Activated T-cell treated with anti-CD3 and anti-CD28 coated beads, Interleukin-2, amount 50 U/mL, for 48 hours (primary cell): ENCODE measurements around the gene TMEM222.
A peak's percentile ranks its signal among the peaks of the same experiment; 100 is the strongest.

Experiments
- DNase-seq, 2 experiments: peaks; one replicate each; pipeline ENCODE4 v3.0.0-alpha.2; 2020

Gene TMEM222

DNA sequence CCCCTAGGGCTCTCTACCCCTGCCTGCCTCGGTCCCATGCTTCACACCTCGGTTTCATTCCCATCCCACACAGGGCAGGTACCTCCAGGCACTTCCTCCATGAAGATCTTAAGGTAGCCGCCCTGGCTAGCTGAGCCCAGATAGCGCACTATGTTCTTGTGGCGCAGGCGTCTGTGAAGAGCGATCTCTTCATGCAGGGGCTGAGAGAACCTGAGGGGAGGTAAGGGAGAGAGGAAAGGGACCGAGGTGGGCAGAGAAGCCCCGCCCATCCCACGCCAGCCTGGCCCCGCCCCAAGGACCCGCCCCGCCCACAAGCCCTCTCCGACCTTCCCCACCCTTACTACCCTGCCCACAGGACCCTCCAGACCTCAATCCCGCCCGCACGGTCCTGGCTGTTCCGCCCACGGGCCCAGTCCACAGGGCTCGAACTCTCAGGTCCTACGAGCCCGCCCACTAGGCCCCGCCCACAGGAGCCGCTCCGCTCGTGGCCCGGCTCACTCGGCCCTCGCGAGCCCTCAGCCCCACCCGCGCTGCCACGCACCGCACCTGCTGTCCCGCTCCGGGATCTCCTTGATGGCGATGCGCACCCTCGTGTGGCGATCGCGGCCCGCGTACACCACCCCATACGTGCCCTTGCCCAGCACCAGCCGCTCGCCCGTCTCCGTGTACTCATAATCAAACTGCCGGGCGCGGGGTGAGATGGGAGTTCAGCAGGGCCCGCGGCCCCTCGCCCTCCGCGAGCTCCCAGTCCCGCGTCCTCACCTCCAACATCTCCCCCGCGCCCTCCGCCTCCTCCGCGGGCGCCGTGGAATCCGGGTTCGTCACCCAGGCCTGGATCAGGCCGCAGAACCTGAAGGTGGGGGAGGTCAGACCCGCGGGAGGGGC, 38.4 kb downstream of the TMEM222 start:
- peak; percentile 57 to 64 for DNase-seq

DNA sequence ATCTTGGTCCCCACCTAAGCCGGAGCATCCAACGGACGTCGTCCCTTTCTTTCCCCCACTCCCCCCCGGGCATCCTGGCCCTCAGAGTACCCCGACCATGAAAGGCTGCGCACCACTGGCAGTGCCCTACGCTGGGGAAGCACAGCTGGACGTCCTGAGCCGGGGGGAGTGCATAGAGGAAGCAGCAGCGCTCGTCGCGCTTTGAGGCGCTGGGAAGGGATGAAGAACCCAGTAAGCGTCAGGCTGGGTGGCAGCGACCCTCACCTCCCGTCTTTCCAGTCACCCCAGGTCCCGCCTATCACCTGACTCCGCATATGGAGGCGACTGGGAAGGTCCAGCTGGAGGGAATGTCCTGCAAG, 39.1 kb downstream of the TMEM222 start:
- no peak for DNase-seq

GRCh38 chr1:27361553-27361952, 39.6 kb downstream of the TMEM222 start:
- DNase-seq, result no peak

DNA sequence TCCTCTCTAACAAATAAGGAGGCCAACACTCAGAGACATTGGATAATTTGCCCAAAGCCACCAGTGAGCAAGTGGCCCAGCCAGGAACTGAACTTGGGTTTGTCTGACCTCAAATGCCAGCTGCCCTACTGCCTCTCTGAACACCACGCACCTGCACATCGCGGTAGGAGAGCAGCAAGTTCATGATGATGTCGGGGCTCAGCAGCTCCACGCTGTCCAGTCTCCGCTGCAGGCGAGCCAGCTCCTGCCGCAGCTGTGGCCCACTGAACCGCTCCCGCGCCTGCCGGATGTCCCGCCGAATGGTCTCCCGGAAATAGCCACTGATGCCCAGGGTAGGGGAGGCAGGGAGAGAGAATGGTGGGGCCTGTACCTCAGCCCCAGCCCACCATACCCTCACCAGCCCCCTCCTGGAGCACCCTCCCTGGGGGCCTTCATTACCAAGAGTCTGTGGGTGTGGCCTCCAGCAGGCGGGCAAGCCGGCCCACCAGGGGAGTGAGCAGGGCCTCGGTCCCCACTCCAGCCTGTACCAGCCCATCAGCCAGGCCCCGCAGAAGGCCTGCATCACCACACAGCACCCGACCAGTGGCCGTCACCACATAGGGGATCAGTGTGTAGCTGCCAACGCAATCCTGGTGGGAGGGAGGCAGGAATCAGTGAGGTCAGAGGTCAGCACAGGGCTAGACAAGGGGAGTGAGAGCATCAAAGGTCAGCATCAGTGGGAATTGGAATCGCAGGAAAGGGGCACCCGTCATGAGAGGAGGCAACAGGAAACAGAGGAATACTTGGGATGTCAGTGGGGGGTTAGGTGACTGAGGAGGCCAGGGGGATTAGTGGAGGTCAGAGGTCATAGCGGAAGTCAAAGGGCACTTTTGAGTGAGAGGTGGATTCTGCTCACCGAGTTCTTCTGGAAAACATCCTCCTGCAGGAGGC, 42.1 kb downstream of the TMEM222 start:
- no peak for DNase-seq

- no peak for DNase-seq
Observed at GRCh38 chr1:27364696-27365371, 42.9 kb downstream of the TMEM222 start.

DNA sequence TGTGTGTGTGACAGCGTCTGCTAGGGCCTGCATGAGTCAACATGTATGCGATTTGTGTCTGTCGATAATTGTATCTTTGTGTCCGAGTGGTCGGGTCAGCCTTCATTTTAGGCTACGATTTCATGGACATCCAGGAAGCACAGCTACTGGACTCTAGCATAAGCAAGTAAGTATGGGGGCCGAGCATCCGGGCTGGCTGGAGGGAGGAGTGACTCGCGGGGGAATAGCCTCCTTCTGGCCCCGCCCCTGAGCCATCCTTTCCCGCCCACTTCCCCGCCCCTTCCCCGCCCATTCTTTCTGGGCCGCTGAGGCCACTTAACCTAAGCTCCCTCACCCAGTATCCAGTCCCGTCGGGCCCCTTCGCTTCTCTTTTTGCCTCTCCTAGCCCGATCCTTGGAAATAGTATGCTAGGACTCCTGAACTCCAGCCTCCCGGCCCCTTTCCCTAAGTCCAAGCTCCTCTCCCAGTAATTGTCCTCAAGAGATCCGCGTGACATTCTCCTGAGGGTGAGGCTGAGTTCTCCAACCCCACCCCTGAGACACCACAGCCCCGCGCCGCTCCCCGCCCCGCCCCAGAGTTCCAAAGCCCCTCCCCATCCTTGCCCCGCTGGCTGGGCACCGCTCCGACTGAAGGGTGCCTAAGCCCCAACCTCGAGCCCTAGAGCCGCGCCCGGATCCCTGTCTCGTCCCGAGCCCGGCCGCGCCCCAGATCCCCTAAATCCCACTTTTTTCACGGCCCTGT, 43.6 kb downstream of the TMEM222 start:
- peak; percentile 90 to 91 for DNase-seq

- peak; percentile 91 for DNase-seq
Observed at GRCh38 chr1:27366113-27366410, 44.1 kb downstream of the TMEM222 start.

DNA sequence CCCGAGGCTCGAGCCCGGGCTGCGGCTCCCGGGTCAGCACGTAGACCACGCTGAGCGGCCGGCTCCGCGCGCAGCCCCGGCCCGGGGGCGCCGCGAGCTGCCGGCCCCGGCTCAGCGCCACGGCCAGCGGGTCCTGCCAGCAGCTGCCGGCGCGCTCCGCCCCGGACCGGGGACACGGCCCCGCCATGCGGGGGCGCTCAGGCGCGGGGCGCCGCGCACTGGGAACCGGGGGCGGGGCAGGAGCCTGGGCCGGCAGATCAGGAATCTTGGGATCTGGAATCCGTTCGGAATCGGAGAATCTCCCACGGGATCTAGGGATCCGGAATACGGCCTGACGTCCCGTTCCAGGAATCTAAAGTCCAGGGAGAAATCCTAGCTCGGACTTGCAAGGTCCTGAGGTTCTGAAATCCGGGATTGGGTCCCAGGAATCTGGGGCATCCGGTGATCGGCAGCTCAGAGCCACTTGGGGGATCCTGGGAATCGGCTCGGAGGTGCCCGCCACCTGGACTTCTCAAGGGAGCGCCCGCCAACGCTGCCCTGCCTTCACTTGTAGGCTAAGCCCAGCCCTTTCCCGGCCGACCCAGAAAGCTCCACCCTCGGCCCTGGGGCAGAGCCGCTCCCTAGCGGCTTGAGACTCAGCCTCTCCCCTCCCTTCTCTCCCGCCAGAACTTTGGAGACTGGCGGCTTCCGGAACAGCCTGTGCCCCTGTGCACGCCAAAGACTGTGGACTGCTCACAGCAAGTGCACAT, 44.6 kb downstream of the TMEM222 start, which contains the start of gene MAP3K6:
Gene MAP3K6, minus strand, starts transcription at position 551 of the 749 bp plus-strand sequence. Its CDS starts 364 bp downstream, at position 187.
- DNase-seq, result peak; percentile 73 to 78

- no peak for DNase-seq
Observed at GRCh38 chr1:27367160-27367650, 45.2 kb downstream of the TMEM222 start.

DNA sequence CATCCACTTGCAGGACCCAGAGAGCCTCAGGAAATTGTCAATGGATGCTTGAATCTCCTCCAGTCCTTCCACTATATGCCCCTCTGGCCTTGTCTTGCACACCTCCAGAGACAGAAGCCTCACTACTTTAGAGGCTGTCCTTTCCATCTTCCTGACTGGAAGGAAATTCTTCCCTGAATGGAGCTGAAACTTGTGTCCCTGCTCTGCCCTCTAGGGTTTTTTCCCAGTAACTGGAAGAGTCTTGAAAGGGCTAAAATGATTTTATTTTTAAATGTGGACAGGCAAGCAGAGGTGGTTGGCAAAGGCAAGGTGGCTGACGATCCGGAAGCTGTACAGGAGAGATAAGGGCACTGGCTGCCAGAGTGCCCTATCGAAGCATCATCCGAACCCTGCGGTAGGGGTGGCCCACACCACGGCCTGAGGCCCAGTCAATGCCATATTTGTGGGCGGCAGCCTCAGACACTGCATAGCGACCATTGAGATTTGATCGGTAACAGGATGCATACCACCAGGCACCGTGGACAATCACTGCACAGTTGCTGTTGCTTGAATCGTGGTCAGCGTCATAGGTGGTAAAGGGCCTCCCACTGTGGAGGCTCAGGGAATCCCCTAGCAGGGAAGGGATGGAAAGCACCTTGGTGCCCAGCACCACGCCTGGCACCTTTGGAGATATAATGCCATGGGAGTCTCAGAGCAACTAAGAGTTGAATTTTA, 47.1 kb downstream of the TMEM222 start:
- DNase-seq, result no peak

- DNase-seq, result no peak
Observed at GRCh38 chr1:27372022-27372807, 50.3 kb downstream of the TMEM222 start.

DNA sequence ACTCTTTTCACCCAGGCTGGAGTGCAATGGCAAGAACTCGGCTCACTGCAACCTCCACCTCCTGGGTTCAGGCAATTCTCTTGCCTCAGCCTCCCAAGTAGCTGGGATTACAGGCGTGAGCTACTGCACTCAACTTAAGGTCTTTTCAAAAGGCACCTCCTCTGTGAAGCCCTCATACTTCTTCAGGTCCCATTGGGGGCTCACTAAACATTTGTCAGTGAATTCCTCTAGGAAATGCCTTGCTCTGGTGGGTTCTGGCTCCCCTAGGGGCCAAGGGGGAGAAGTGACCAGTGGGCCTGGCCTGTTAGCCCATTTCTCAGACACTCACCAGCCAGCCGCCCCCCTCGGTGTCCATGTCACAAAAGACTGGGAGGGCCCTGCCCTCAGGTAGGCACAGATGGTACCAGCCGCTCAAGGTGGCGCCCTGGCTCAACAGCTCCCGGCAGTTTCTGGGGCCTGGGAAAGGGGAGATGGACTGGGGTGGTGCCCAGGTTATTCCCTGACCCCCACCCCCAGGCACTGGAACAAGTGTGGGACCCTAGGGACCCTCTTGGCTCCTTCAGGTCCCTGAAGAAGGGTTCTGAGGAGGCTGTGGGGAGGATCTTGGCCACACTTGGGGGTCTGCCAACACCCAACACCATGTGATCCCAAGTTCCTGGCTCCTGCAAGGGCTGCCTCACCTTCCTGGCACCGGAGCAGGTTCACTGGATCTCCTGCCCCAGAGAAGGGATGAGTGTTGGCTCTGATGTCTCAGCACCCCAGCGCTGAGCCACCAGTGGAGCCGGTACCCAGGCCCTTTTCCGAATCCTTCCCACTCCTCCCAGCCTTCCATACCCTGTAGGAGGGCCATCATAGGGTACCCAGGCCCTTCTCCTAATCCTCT, 51.1 kb downstream of the TMEM222 start:
- DNase-seq, result no peak

DNA sequence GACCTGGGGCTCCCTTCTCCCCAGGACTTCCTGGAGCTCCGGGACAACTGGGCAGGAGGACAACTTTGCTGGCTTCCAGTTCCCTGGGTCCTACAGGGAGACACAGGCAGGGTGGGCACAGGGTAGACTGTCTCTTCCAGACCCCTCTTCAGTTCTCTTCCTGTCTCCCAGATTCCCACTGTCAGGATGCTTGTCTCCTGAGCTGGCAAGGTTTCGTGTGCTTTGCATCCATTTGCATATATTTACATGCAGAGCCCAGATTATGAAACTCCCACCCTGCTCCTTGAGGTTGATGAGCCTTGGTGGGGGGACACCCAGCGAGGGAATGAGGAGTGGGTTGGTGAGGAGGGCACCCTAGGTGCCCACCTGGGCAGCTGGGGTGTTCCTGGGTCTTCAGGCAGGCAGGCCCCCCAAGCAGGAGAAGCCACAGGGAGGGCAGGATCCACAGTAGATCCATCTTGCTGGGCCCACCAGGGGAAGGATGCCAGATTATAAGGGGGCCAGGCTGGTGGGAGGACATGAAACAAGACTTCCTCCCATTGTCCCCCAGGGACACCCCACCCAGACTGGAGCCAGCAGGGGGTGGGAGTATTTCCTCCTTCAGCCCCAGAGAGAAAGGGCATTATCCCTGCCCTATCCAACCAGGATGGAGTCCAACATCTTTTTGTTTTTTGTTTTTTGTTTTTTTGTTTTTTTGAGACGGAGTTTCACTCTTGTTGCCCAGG, 52.6 kb downstream of the TMEM222 start, which contains the start of gene FCN3:
Gene FCN3, minus strand, starts transcription at position 463 of the 725 bp plus-strand sequence. Its CDS starts 6 bp downstream, at position 457.
- no peak for DNase-seq

- DNase-seq, result no peak
Observed at GRCh38 chr1:27377760-27378495, 56.0 kb downstream of the TMEM222 start.

- DNase-seq, result no peak
Observed at GRCh38 chr1:27379564-27380122, 57.7 kb downstream of the TMEM222 start.

DNA sequence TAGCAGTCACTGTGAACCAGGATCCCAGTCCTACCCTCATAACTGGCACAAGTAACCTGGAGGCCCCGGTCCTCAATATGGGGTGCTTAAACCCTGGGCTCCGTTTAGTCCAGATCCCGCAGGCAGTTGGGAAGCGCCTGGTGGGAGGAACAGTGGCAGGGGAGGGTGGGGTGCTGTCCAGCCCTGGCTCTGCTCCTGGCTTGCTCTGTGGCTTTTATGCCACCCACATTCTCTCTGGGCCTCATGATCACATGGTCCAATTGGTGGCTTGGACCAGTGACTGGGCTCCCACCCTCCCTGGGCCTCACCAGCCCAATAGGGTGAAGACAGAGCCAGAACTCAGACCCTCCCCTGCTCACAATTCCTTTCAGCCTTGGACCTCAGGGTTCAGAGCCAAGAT, 58.3 kb downstream of the TMEM222 start:
- no peak for DNase-seq
